ENCODE results near the gene CD109.
"Not testable (repeated sequence)": the region's sequence is repeated elsewhere in the genome, so short reads cannot be mapped to it uniquely, and the experiment has no call there.

Gene CD109

GRCh38 chr6:73722318-73723060 is 26.5 kb downstream of the CD109 start:
- intact Hi-C loops (cut with DNase I): no loop called here
- no peak for DNase-seq

GRCh38 chr6:73723480-73723879 is 27.5 kb downstream of the CD109 start:
- DNase-seq; intact Hi-C loops (cut with DNase I): not testable (repeated sequence)

GRCh38 chr6:73724389-73724788 is 28.4 kb downstream of the CD109 start:
- DNase-seq: no peak
- intact Hi-C loops (cut with DNase I): no loop called here

- DNase-seq; intact Hi-C loops (cut with DNase I): not testable (repeated sequence)
These were observed 29.2 kb downstream of the CD109 start for GRCh38 chr6:73725192-73725591.

GRCh38 chr6:73727114-73727513 is 31.1 kb downstream of the CD109 start:
- no peak for DNase-seq
- intact Hi-C loops (cut with DNase I): no loop called here

GRCh38 chr6:73728548-73729205 is 32.7 kb downstream of the CD109 start:
- intact Hi-C loops (cut with DNase I): no loop called here
- no peak for DNase-seq

- intact Hi-C loops (cut with DNase I): no loop called here
- DNase-seq: no peak
These were observed 35.3 kb downstream of the CD109 start for GRCh38 chr6:73731285-73731684.

GRCh38 chr6:73732845-73733675 is 37.1 kb downstream of the CD109 start:
- peak; percentile 33 to 92 (median 64) for DNase-seq
- intact Hi-C loops (cut with DNase I): loop anchor here (1.0 kb wide), 1 partner anchor 58 kb away; no protein-coding TSS in a partner anchor

- no peak for DNase-seq
- intact Hi-C loops (cut with DNase I): loop anchor here (1.0 kb wide), 1 partner anchor 58 kb away; no protein-coding TSS in a partner anchor
These were observed 37.8 kb downstream of the CD109 start for GRCh38 chr6:73733791-73734190.

GRCh38 chr6:73734832-73735453 is 38.9 kb downstream of the CD109 start:
- intact Hi-C loops (cut with DNase I): no loop called here
- DNase-seq: no peak

GRCh38 chr6:73738367-73739028 is 42.5 kb downstream of the CD109 start:
- DNase-seq: peak in 1 of 10 donors; percentile 70

GRCh38 chr6:73739096-73739495 is 43.1 kb downstream of the CD109 start:
- DNase-seq: no peak
- intact Hi-C loops (cut with DNase I): loop anchor here (1.0 kb wide), 1 partner anchor 1470 kb away; no protein-coding TSS in a partner anchor

More at GRCh38 chr6:73738367-73739028, 42.5 kb downstream of the CD109 start:
- intact Hi-C loops (cut with DNase I): loop anchor here (1.0 kb wide), 1 partner anchor 1471 kb away; no protein-coding TSS in a partner anchor

GRCh38 chr6:73742433-73742832 is 46.4 kb downstream of the CD109 start:
- intact Hi-C loops (cut with DNase I): no loop called here
- DNase-seq: no peak

GRCh38 chr6:73743081-73743480 is 47.1 kb downstream of the CD109 start:
- intact Hi-C loops (cut with DNase I): no loop called here
- DNase-seq: no peak

GRCh38 chr6:73743556-73743955 is 47.6 kb downstream of the CD109 start:
- intact Hi-C loops (cut with DNase I): no loop called here
- no peak for DNase-seq

- DNase-seq: no peak
- intact Hi-C loops (cut with DNase I): no loop called here
These were observed 50.8 kb downstream of the CD109 start for GRCh38 chr6:73746787-73747186.

GRCh38 chr6:73747289-73747688 is 51.3 kb downstream of the CD109 start:
- intact Hi-C loops (cut with DNase I): no loop called here
- no peak for DNase-seq

- DNase-seq: no peak
- intact Hi-C loops (cut with DNase I): no loop called here
These were observed 56.9 kb downstream of the CD109 start for GRCh38 chr6:73752943-73753342.

- intact Hi-C loops (cut with DNase I): no loop called here
- DNase-seq: no peak
These were observed 70.0 kb downstream of the CD109 start for GRCh38 chr6:73766040-73766439.

GRCh38 chr6:73768558-73768957 is 72.6 kb downstream of the CD109 start:
- intact Hi-C loops (cut with DNase I): no loop called here
- no peak for DNase-seq
